B cell (primary cell): ENCODE data around the gene CD276. TPM values are rescaled to one million over a fixed set of nuclear protein-coding genes. Genes with fewer than 3 reads are reported as not detected.

Source experiments
- ATAC-seq: fragments of 200-7000 bp; cut with Tn5 transposase; one replicate; pipeline ENCODE4 v1.10.0; 2021; ENCODE audit warnings: low read depth, mild to moderate bottlenecking, moderate number of reproducible peaks, moderate library complexity
- CTCF ChIA-PET: fragments of 350-600 bp; sonication (Branson Sonifier 250); formaldehyde crosslinking; loops from one replicate; lab custom pipeline; 2021; ENCODE audit warnings: antibody characterized with exemption, inconsistent platforms; lab: Charles Lee
- POLR2A ChIA-PET: fragments of 350-600 bp; sonication (Branson Sonifier 250); formaldehyde crosslinking; loops from one replicate; lab custom pipeline; 2021; ENCODE audit warnings: antibody characterized with exemption; lab: Charles Lee
- DNase-seq: peaks from one replicate; pipeline ENCODE4 v3.0.0; 2013
- H2AFZ ChIP-seq: 2 replicates; pipeline ENCODE4 v1.6.1; 2012; ENCODE audit warnings: mild to moderate bottlenecking, low read depth, low read length; ENCODE audit not compliant: insufficient read depth, poor library complexity, severe bottlenecking
- H3K27ac ChIP-seq, 2 donors: 1 replicate in 1 of 2; 2 replicates in 1 of 2; pipeline ENCODE4 v1.5.1; 2012 to 2013; ENCODE audit warnings: low read length in 2 of 2, mild to moderate bottlenecking in 2 of 2, moderate library complexity in 1 of 2
- H3K27me3 ChIP-seq, 4 experiments: fragments of 200-600 bp in 1 of 4; sonication (generic) in 1 of 4; replicated peaks in 1 of 4; 1 replicate in 2 of 4; 2 replicates in 2 of 4; pipeline versions ENCODE4 v1.6.1 to v1.7.0; 2013 to 2016; ENCODE audit warnings: low read length in 3 of 4, mild to moderate bottlenecking in 2 of 4, mixed read lengths in 1 of 4, moderate library complexity in 1 of 4; ENCODE audit not compliant: insufficient read depth in 4 of 4, control insufficient read depth in 3 of 4; ENCODE audit errors: control extremely low read depth in 1 of 4
- H3K36me3 ChIP-seq, 2 experiments: replicated peaks in 1 of 2; 1 replicate in 1 of 2; 2 replicates in 1 of 2; pipeline versions ENCODE4 v1.6.1 to v1.7.1; 2013; ENCODE audit warnings: low read length in 1 of 2; ENCODE audit not compliant: insufficient read depth in 2 of 2, control insufficient read depth in 1 of 2; ENCODE audit errors: control extremely low read depth in 1 of 2, extremely low read depth in 1 of 2
- H3K4me1 ChIP-seq, 2 donors: fragments of 200-600 bp in 1 of 2; sonication (generic) in 1 of 2; 1 replicate in 1 of 2; 2 replicates in 1 of 2; pipeline versions ENCODE4 v1.5.1 to v1.6.1; 2013 to 2017; ENCODE audit warnings: low read length in 2 of 2; ENCODE audit not compliant: control insufficient read depth in 2 of 2, insufficient read depth in 2 of 2
- H3K4me2 ChIP-seq: replicated peaks from 2 replicates; pipeline ENCODE3; 2012; ENCODE audit warnings: mild to moderate bottlenecking, low read depth, low read length; ENCODE audit not compliant: poor library complexity, severe bottlenecking
- H3K4me3 ChIP-seq, 5 experiments: fragments of 200-600 bp in 1 of 5; sonication (generic) in 1 of 5; 1 replicate in 3 of 5; 2 replicates in 2 of 5; pipeline versions ENCODE4 v1.5.1 to v1.7.0; 2011 to 2016; ENCODE audit warnings: low read length in 4 of 5, mild to moderate bottlenecking in 4 of 5, low read depth in 2 of 5, control low read depth in 1 of 5, moderate library complexity in 1 of 5; ENCODE audit not compliant: insufficient read depth in 1 of 5; ENCODE audit errors: control extremely low read depth in 1 of 5, extremely low read depth in 1 of 5
- H3K79me2 ChIP-seq: fragments of 200-600 bp; sonication (generic); one replicate; pipeline ENCODE4 v1.6.0; 2016; ENCODE audit warnings: low read length; ENCODE audit not compliant: control insufficient read depth, insufficient read depth
- H3K9ac ChIP-seq: fragments of 200-600 bp; sonication (generic); 2 replicates; pipeline ENCODE4 v1.6.1; 2017; ENCODE audit warnings: mild to moderate bottlenecking, low read length, moderate library complexity
- H3K9me3 ChIP-seq, 3 donors: one replicate each; pipeline versions ENCODE4 v1.6.1 to v1.7.1; 2013; ENCODE audit warnings: low read length in 2 of 3; ENCODE audit not compliant: control insufficient read depth in 2 of 3, insufficient read depth in 1 of 3; ENCODE audit errors: control extremely low read depth in 1 of 3
- H4K20me1 ChIP-seq: 2 replicates; pipeline ENCODE4 v1.6.0; 2012; ENCODE audit warnings: mild to moderate bottlenecking, low read length; ENCODE audit not compliant: insufficient read depth, control insufficient read depth, poor library complexity, severe bottlenecking
- H3K27ac Mint-ChIP-seq: one replicate; pipeline ENCODE4 v1.8.0; 2021; ENCODE audit warnings: mixed read lengths
- H3K27me3 Mint-ChIP-seq: one replicate; pipeline ENCODE4 v1.8.0; 2021; ENCODE audit warnings: mixed read lengths
- H3K4me1 Mint-ChIP-seq: one replicate; pipeline ENCODE4 v1.8.0; 2021; ENCODE audit warnings: mixed read lengths
- H3K4me3 Mint-ChIP-seq: one replicate; pipeline ENCODE4 v1.8.0; 2021; ENCODE audit warnings: mixed read lengths
- H3K9me3 Mint-ChIP-seq: one replicate; pipeline ENCODE4 v1.8.0; 2022; ENCODE audit warnings: mixed read lengths; ENCODE audit not compliant: insufficient read depth
- CTCF ChIP-seq: fragments of 200-600 bp; IDR thresholded peaks from one replicate; pipeline ENCODE4 v1.8.0; 2022; ENCODE audit warnings: antibody characterized with exemption, mild to moderate bottlenecking
- EZH2 ChIP-seq: IDR thresholded peaks from 2 replicates; pipeline ENCODE4 v1.6.1; 2012; ENCODE audit warnings: borderline replicate concordance, low read depth, mild to moderate bottlenecking, moderate library complexity, low read length; ENCODE audit not compliant: insufficient read depth, poor library complexity, severe bottlenecking
- WGBS: methylation state at CpG from one replicate; pipeline ENCODE4 v1.1.5; 2013; ENCODE audit warnings: missing lambda C conversion rate; ENCODE audit not compliant: insufficient coverage; 5-methylcytosine and 5-hydroxymethylcytosine counted together
- intact Hi-C: fragments of 100-400 bp; cut with micrococcal nuclease; formaldehyde crosslinking; loops from one replicate; pipeline ENCODE4 v1.10.0; 2022
- polyA plus RNA-seq: library from polyadenylated mRNA; depleted of rRNA; stranded (reverse); fragments of >200 nt; gene quantifications from 2 replicates; pipeline ENCODE4 v1.2.3, GENCODE V29; 2012
- total RNA-seq, 2 donors: library from RNA; stranded (reverse); fragments of 120-200 nt in 1 of 2; gene quantifications; 1 replicate in 1 of 2; 2 replicates in 1 of 2; pipeline versions ENCODE4 v1.2.3 to v1.2.4, GENCODE V29; 2013 to 2022

Gene CD276
- total and polyA plus RNA-seq, 2 donors (not counting 1 experiment from before 2014, with no cell fraction given): not detected

- Mint-ChIP-seq H3K4me3 (no peak overlapping the region), H3K27me3 (peaks cover 33% of the 10 kb centered on the region), H3K9me3 (peaks cover 6% of the 10 kb centered on the region), H3K4me1 (no peaks in the 10 kb centered on the region), H3K27ac (no peak overlapping the region)
- Histone ChIP-seq H3K9ac (no peak overlapping the region), H3K4me1 (no peaks in the 10 kb centered on the region), H3K4me3 (no peak overlapping the region), H3K79me2 (no peaks in the 10 kb centered on the region), H3K27me3 (peaks cover 0 to 2% (median 0%) of the 10 kb centered on the region in 4 experiments), H3K36me3 (no peaks in the 10 kb centered on the region), H3K27ac (no peak overlapping the region), H3K9me3 (peaks cover 0 to 2% (median 0%) of the 10 kb centered on the region in 3 donors), H3K4me2 (no peak overlapping the region), H4K20me1 (no peaks in the 10 kb centered on the region), H2AFZ (no peak overlapping the region)
- ChIA-PET CTCF (no interaction called here), POLR2A (no interaction called here)
- WGBS: no CpG with 5 or more reads among the region's 3 CpGs
- TF ChIP-seq CTCF: no peak
- no peak for TF ChIP-seq EZH2
- ATAC-seq: no peak
- no peak for DNase-seq
- intact Hi-C loops: no loop called here
Observed at GRCh38 chr15:73654659-73655058, 29.5 kb upstream of the CD276 start.

GRCh38 chr15:73655724-73656123 is 28.5 kb upstream of the CD276 start:
- no peak overlapping the region for H3K4me3 ChIP-seq
- no peak overlapping the region for H3K9ac ChIP-seq
- H3K4me2 ChIP-seq: no peak overlapping the region
- ATAC-seq (no peak), DNase-seq (no peak)
- no peak for TF ChIP-seq CTCF
- no peak for TF ChIP-seq EZH2
- H3K27me3 Mint-ChIP-seq: peaks cover 34% of the 10 kb centered on the region
- CTCF ChIA-PET: no interaction called here
- no peak overlapping the region for H3K27ac ChIP-seq
- H3K4me3 Mint-ChIP-seq: no peak overlapping the region
- no peaks in the 10 kb centered on the region for H3K4me1 Mint-ChIP-seq
- H3K36me3 ChIP-seq: no peaks in the 10 kb centered on the region
- no peaks in the 10 kb centered on the region for H3K4me1 ChIP-seq
- no peaks in the 10 kb centered on the region for H3K79me2 ChIP-seq
- POLR2A ChIA-PET: no interaction called here
- H3K27me3 ChIP-seq: peaks cover 0 to 2% (median 0%) of the 10 kb centered on the region in 4 experiments
- H2AFZ ChIP-seq: no peak overlapping the region
- H4K20me1 ChIP-seq: no peaks in the 10 kb centered on the region
- H3K9me3 Mint-ChIP-seq: peaks cover 6% of the 10 kb centered on the region
- WGBS: no CpG with 5 or more reads among the region's 2 CpGs
- intact Hi-C loops: no loop called here
- no peak overlapping the region for H3K27ac Mint-ChIP-seq
- peaks cover 0 to 2% (median 0%) of the 10 kb centered on the region in 3 donors for H3K9me3 ChIP-seq
